HG03066 (cell line): Measurements from ENCODE around the gene MUCL3.
"Not testable (repeated sequence)": the region's sequence is repeated elsewhere in the genome, so short reads cannot be mapped to it uniquely, and the experiment has no call there.

Experiments
- ATAC-seq: cut with Tn5 transposase; IDR thresholded peaks from one replicate; pipeline ENCODE4 v1.9.1; 2021; ENCODE audit warnings: low read depth; ENCODE audit not compliant: unreplicated experiment

MUCL3 gene

DNA sequence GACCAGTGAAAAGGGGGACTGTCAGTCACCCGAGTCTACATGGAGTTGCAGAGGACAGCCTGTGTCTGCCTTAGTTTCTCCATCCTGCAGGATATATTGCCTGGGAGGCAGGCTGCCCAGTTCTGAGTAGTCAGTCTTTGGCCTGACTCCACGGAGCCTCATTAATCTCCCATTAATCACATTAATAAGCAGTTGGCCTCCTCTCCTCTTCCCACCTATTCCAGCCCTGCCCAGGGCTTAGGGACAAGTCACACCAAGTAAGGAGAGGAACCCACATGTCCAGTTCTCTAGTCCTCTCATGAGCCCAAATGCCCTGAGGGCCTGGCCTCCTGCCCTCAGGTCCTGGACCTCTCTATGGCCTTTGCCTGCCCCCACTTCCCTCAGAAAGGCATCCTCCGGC is 1.3 kb upstream of the MUCL3 start:
- no peak for ATAC-seq

DNA sequence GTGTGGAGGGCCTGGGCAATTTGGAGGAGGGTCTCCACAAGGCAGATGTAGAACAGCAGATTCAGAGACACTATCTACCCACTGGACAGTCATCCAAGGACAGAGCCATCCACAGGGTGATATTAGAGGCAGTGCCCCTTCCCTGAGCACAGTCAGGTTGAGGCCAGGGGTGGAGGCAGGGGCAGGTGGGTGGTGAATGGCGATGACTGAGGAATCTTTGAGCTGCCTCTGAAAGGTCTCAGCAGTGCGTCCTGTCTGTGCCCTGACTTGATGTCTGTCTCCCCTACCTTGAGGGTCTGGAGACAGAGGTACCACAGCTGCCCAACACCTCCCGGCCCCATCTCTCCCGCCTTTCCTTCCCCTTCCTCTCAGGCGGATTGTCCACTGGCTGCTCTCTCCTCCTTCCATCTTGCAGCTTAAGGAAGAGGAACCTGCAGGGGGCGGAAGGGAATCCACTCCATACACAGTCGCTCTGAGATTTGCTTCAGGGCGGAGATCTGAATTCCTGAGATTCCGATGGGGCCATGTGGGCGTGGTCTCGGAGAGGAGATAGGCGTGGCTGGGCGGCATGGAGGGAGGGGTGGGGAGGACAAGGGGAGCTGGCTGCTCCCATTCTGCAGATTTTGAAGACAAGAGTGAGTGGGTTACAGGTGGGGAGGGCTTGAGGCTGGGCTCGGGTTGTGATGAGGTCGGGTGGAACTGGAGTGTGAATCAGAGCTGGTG is 1.7 kb downstream of the MUCL3 start:
- no peak for ATAC-seq

DNA sequence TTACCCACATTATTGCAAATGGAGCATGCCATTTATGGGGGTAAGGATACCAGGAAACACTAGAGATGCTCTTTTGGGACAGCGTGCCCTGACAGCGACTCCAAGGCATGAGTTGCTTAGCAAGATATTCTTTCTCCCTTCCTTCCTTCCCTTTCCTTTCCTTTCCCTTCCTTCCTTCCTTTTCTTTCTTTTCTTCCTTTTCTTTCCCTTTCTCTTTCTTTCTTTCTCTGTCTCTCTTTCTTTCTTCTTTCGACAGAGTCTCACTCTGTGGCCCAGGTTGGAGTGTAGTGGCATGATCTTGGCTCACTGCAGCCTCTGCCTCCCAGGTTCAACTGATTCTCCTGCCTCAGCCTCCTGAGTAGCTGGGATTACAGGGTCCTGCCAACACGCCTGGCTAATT is 3.3 kb downstream of the MUCL3 start:
- no peak for ATAC-seq

DNA sequence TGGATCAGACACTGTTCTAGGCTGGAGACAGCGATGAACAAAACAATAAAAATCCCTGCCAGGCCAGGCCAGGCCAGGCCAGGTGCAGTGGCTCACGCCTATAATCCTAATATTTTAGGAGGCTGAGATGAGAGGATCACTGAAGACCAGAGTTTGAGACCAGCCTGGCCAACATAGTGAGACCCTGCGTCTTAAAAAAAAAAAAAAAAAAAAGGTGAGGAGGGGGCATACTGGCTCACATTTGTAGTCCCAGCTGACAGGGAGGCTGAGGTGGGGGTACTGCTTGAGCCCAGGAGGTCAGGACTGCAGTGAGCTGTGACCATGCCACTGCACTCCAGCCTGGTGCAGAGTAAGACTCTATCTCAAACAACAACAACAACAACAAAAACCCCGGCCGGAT is 4.5 kb downstream of the MUCL3 start:
- no peak for ATAC-seq

DNA sequence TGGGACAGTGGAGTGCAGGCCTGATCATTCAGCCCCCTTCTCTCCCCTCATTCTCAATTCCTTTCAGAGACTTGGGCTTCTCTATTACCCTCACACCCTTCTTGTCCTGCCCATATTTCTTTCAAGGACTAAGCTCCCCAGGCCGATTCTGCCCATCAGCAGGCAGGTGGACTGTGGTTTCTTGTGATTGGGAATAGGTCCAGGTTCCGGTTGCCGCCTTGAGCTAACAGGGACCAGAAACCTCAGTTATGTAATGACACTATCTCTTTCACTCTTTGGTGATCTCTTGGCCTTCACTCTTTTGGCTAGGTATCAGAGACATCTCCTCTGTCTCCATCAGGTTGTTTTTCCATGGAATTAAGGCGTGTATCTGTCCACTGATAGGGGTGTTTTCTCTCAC is 6.5 kb downstream of the MUCL3 start:
- ATAC-seq, result no peak

DNA sequence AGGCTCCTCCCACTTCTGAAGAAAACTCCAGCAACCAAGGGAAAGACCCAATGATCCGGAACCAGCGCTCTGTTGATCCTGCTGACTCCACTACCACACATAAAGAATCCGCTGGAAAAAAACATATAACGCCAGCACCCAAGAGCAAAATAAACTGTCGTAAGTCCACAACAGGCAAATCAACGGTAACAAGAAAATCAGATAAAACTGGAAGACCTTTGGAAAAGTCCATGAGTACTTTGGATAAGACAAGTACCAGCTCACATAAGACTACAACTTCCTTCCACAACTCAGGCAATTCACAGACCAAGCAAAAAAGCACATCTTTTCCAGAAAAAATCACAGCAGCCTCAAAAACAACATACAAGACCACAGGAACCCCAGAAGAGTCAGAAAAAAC is 8.0 kb downstream of the MUCL3 start:
- ATAC-seq, result no peak

DNA sequence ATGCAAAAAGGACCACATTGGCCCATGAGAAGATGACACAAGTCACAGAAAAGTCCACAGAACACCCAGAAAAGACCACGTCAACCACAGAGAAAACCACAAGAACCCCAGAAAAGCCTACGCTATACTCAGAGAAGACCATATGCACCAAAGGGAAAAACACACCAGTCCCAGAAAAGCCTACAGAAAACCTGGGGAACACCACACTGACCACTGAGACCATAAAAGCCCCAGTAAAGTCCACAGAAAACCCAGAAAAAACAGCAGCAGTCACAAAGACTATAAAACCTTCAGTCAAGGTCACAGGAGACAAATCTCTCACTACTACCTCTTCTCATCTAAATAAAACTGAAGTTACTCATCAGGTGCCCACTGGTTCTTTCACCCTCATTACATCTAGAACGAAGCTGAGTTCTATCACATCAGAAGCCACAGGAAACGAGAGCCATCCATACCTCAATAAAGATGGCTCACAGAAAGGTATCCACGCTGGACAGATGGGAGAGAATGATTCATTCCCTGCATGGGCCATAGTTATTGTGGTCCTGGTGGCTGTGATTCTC is 11.2 kb downstream of the MUCL3 start:
- ATAC-seq, result no peak

DNA sequence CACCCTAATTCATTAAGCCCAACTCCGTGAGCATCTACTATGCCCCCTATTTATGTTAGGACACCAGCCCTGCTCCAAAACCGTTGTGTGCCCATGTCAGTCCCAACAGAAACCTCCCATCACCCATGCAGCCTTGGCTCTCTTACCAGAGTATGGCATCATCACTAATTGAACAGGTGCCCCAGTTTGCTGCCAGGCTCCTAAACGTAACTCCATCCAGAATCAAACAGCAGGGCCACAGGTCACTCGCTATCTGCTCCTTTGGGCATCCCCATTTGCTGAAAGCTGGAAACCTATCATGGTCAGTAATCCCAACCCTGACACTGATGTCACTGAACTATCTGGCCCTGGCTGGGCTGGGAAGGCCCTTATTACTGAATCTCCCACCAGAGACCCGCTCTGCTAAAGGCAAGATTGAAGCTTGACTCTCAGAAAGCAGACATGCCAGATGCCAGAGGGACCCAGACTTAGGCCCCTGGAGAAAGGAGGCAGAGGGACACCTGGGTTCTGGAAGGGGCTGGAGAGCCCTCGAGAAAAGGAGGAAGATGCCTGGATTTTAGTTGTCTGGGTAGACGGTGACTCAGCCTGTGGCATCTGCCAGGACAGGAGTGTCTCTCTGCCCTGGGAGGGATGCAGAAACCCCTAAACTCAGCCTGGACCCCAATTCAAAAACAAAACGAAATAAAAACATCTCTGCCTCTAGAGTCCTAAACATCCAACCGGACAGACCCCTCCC is 14.0 kb downstream of the MUCL3 start:
- no peak for ATAC-seq

DNA sequence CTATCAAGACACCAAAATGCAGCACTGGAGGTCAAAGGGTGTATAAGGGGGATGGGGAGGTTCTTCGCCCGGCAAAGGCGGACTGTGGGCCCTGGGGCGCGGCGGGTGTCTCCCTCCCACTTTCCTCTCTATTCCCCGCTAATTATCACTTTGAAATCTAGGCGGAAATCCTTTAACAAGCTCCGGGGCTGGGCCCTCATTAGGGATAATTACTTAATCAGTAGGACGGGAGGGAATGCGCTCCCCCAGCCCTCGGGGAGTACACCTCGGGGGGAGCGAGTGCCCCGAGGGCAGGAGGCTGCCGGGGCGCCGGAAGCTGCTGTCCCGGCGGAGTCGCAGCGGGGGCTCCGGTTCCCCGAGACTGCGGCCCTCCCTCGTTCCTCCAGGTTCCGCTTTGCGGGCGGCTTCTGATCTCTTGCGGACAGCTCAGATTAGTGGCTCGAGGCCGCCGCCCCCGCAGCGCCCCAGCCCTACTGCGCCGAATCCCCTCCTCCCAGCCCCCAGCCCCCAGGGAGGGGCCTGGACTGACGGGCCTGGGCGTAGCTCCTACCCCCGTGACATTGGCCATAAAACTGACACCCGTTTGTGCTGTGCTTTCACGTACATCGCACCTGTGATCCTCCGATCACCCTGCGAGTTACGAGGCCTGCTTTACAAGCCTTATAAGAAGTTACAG is 14.7 kb downstream of the MUCL3 start:
- ATAC-seq, result peak; percentile 56

DNA sequence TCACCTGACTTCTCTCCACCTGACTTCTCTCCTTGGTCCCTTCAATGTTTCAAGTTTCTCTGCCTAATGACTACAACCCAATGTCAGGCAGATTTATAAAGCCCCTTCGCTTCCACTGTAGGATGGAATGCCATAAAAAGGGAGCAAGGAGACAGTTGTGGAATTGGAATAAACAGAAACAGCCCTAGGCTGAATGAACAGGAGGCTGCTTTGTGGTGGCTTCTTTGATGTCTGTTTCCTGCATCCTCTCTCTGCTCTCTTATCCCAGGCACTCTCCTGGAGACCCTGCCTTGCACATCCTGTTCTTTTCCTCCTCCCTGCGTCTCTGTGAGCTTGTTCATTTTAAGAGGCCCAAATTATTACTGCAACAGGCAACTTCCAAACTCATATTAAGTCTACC is 16.9 kb downstream of the MUCL3 start:
- no peak for ATAC-seq

DNA sequence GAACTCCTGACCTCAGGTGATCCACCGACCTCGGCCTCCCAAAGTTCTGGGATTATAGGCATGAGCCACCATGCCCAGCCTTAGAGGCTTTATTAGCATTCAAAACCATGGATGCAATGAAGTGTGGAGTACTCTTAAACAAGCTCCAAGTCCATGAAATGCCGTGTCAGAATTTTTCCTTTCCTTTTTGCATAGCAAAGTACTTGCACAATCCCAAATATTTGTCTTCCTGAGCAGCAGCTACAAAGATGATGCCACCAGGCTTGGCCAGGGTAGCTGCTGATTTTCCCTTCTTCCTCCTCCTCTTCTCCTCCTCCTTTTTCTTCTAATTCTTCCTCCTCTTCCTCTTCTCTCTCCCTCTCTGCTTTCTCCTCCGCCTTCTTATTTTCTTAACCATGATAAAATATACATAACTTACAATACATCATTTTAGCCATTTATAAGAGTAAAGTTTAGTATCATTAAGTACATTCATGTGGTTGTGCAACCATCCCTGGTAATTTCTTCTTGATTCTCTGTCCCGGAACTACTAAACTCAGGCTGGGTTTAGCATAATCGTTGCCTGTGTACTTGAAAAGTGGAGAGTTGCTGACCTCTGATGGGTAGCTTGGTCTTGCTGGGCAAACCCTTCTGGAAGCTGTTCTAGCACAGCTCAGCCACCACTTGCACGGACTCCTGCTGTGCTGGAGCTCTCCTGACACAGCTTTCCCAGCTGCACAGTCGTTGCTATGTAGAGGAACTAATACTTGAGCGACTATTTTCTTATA is 20.3 kb downstream of the MUCL3 start:
- ATAC-seq, result no peak

DNA sequence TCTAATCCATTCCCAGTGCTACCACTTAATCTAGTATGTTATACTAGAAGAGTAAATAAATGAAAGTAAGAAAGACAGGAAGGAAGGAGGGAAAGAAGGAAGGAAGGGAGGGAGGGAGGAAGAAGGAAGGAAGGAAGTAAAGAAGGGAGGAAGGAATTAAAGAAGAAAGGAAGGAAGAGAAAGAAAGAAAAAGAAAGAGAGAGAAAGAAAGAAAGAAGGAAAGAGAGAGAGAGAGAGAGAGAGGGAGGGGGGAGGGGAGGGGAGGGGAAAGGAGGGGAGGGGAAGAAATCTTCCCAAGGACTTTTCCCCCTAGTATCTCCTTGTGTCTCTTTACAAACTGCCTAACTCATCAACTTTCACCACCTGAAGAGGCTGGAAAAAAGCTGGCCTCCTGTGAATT is 21.9 kb downstream of the MUCL3 start:
- no peak for ATAC-seq

DNA sequence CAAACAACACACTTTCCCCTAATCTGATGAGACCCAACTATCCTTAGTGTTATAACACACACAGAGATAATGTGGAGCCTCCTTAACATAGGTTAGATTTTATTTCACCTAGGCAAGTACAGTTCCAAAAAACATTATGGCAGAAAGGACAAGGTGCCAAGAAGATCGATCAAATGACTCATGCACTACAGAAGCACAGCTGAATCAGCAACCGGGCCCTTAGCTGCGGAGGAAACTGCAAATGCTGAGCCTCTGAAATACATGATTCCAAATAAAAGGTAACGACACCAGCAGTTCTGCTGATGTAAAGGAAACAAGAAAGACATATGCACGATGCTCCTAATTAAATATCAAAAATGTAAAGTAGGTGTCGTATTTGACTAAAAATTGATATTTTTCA is 22.9 kb downstream of the MUCL3 start:
- no peak for ATAC-seq

DNA sequence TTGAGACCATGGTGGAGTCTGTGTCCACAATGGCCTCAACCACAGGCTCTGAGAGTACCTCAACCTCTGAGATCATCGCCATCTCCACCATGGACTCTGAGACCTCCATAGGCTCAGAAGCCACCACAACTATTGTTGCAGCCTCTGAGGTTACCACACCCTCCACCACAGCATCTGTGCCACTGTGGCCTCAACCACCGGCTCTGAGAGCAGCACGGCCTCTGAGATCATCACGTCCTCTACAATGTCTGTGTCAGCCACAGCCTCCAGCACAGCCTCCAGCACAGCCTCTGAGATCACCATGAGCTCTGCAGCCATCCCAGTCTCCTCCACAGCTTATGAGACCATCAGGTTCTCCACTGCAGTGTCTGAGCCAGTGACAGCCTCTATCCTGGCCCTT is 23.3 kb downstream of the MUCL3 start:
- no peak for ATAC-seq

DNA sequence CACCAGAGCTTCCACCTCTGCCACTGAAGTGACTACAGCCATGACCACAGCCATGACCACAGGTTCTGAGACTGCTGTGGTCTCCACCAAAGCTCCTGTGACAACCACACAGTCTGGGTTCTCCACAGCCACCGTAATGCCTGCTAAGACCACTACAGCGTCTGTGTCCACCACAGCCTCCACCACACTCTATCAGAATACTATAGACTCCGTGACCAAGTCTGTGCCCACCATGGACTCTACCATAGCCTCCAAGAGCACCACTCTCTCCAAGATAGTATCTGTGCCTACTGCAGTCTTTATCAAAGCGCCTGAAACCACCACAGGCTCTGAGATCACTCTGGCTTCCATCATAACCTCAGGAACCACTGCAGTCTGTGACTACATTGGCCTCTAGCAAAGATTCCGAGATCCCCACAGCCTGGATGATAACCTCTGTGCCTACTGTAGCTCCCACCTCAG is 24.4 kb downstream of the MUCL3 start:
- no peak for ATAC-seq

DNA sequence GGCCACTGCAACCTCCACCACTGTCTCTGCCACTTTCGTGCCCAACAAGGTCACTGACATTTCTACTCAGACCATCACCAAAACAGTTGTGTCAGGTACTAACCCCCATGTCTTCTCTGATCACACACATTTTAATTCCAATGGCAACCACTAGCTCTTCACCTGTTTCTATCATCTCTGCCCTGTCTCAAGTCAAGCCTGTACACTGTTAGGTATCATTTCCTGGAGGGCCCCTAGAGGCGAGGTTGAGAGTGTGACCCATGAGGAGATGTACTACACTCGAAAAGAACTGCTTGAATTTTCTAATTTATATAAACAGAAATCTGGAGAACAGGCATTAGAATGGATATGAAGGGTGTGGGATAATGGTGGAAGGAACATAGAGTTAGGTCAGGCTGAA is 25.4 kb downstream of the MUCL3 start:
- no peak for ATAC-seq

DNA sequence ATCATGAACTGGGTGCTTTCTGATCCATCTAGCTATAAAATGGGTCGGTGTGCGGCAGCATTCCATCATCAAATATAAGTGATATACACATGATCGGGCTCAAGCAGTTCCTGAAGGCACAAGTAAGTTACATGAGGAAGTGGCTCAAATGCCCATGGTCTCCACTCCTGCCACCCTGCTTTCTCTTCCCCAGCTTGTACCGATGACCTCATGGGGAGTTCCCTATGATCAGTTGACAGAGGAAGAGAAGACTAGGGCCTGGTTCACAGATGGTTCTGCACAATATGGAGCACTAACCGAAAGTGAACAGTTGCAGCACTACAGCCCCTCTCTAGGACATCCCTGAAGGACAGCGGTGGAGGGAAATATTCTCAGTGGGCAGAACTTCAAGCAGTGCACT is 28.4 kb downstream of the MUCL3 start:
- ATAC-seq, result not testable (repeated sequence)

DNA sequence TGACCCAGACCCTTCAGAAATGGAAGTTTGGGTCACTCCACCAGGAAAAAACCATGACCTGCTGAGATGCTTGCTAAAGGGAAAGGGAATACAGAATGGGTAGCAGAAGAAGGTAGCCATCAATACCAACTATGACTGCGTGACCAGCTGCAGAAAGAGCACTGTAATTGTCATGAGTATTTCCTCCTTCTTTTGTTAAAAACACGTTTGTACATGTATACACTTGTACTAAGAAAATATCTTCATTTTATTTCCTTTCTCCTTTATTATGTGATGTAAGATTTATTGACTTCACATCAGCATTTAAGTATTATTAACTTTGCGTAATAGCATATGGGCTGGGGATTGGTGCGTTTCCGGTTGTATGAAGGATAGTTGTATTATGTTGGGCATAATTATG is 30.2 kb downstream of the MUCL3 start:
- ATAC-seq, result no peak

DNA sequence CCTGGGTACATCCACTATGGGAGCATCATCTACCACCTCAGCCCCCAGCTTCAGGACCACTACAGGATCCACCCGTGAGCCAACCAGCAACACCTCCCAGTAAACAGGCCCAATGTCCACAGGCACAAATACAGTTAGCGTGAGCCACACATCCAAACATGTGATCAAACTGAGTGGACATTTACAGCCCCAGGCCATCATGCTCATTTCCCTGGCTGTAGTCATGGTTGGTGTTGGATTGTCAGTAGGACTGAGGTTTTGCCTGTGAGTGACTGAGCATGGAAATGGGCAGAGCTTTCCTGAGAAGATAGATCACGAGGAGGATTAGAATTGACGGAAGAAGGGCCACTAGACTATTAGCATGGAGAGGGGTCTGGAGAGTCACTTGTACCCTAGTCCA is 32.0 kb downstream of the MUCL3 start:
- no peak for ATAC-seq

DNA sequence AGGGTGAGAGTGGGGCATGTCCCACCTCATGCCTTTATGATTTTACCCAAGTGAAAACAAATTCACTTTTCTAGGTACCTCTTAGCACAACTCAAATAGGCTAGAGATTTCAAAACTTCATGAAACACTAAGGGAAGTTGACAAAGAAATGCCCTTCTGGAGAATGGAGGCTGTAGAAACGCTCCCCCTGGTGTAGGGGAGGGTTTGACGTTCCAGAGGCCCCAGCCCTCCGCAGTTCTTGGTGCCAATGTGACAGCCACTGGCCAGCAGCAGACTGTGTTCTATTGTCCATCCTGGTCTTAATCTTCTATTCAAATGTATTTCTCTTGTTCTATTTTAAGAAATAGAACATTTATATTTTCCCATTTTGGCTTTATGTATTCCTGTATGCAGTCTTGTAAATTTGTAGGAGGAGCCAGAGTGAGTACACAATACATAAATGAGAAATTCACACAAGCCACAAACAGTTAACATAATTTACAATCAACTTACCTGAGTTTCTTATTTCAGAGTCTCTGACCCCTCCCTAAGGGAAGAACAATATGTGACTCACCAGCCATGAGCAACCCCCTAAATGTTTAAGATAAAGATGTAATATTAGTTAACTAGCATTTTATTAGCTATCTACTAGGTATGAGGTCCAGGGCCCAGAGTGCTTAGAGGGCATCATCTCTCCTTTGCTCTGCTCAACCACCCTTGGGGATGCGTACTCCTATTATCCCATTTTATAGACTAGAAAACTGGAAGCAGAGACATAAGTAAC is 33.9 kb downstream of the MUCL3 start:
- no peak for ATAC-seq
